B cell (primary cell): ENCODE results near the gene GHSR. TPM values are rescaled to one million over a fixed set of nuclear protein-coding genes. Genes with fewer than 3 reads are reported as not detected.

ENCODE experiments used
- ATAC-seq: fragments of 200-7000 bp; cut with Tn5 transposase; one replicate; pipeline ENCODE4 v1.10.0; 2021; ENCODE audit warnings: low read depth, mild to moderate bottlenecking, moderate number of reproducible peaks, moderate library complexity
- CTCF ChIA-PET: fragments of 350-600 bp; sonication (Branson Sonifier 250); formaldehyde crosslinking; loops from one replicate; lab custom pipeline; 2021; ENCODE audit warnings: antibody characterized with exemption, inconsistent platforms; lab: Charles Lee
- POLR2A ChIA-PET: fragments of 350-600 bp; sonication (Branson Sonifier 250); formaldehyde crosslinking; loops from one replicate; lab custom pipeline; 2021; ENCODE audit warnings: antibody characterized with exemption; lab: Charles Lee
- DNase-seq: peaks from one replicate; pipeline ENCODE4 v3.0.0; 2013
- H2AFZ ChIP-seq: 2 replicates; pipeline ENCODE4 v1.6.1; 2012; ENCODE audit warnings: mild to moderate bottlenecking, low read depth, low read length; ENCODE audit not compliant: insufficient read depth, poor library complexity, severe bottlenecking
- H3K27ac ChIP-seq, 2 donors: 1 replicate in 1 of 2; 2 replicates in 1 of 2; pipeline ENCODE4 v1.5.1; 2012 to 2013; ENCODE audit warnings: low read length in 2 of 2, mild to moderate bottlenecking in 2 of 2, moderate library complexity in 1 of 2
- H3K27me3 ChIP-seq, 4 experiments: fragments of 200-600 bp in 1 of 4; sonication (generic) in 1 of 4; replicated peaks in 1 of 4; 1 replicate in 2 of 4; 2 replicates in 2 of 4; pipeline versions ENCODE4 v1.6.1 to v1.7.0; 2013 to 2016; ENCODE audit warnings: low read length in 3 of 4, mild to moderate bottlenecking in 2 of 4, mixed read lengths in 1 of 4, moderate library complexity in 1 of 4; ENCODE audit not compliant: insufficient read depth in 4 of 4, control insufficient read depth in 3 of 4; ENCODE audit errors: control extremely low read depth in 1 of 4
- H3K36me3 ChIP-seq, 2 experiments: replicated peaks in 1 of 2; 1 replicate in 1 of 2; 2 replicates in 1 of 2; pipeline versions ENCODE4 v1.6.1 to v1.7.1; 2013; ENCODE audit warnings: low read length in 1 of 2; ENCODE audit not compliant: insufficient read depth in 2 of 2, control insufficient read depth in 1 of 2; ENCODE audit errors: control extremely low read depth in 1 of 2, extremely low read depth in 1 of 2
- H3K4me1 ChIP-seq, 2 donors: fragments of 200-600 bp in 1 of 2; sonication (generic) in 1 of 2; 1 replicate in 1 of 2; 2 replicates in 1 of 2; pipeline versions ENCODE4 v1.5.1 to v1.6.1; 2013 to 2017; ENCODE audit warnings: low read length in 2 of 2; ENCODE audit not compliant: control insufficient read depth in 2 of 2, insufficient read depth in 2 of 2
- H3K4me2 ChIP-seq: replicated peaks from 2 replicates; pipeline ENCODE3; 2012; ENCODE audit warnings: mild to moderate bottlenecking, low read depth, low read length; ENCODE audit not compliant: poor library complexity, severe bottlenecking
- H3K4me3 ChIP-seq, 5 experiments: fragments of 200-600 bp in 1 of 5; sonication (generic) in 1 of 5; 1 replicate in 3 of 5; 2 replicates in 2 of 5; pipeline versions ENCODE4 v1.5.1 to v1.7.0; 2011 to 2016; ENCODE audit warnings: low read length in 4 of 5, mild to moderate bottlenecking in 4 of 5, low read depth in 2 of 5, control low read depth in 1 of 5, moderate library complexity in 1 of 5; ENCODE audit not compliant: insufficient read depth in 1 of 5; ENCODE audit errors: control extremely low read depth in 1 of 5, extremely low read depth in 1 of 5
- H3K79me2 ChIP-seq: fragments of 200-600 bp; sonication (generic); one replicate; pipeline ENCODE4 v1.6.0; 2016; ENCODE audit warnings: low read length; ENCODE audit not compliant: control insufficient read depth, insufficient read depth
- H3K9ac ChIP-seq: fragments of 200-600 bp; sonication (generic); 2 replicates; pipeline ENCODE4 v1.6.1; 2017; ENCODE audit warnings: mild to moderate bottlenecking, low read length, moderate library complexity
- H3K9me3 ChIP-seq, 3 donors: one replicate each; pipeline versions ENCODE4 v1.6.1 to v1.7.1; 2013; ENCODE audit warnings: low read length in 2 of 3; ENCODE audit not compliant: control insufficient read depth in 2 of 3, insufficient read depth in 1 of 3; ENCODE audit errors: control extremely low read depth in 1 of 3
- H4K20me1 ChIP-seq: 2 replicates; pipeline ENCODE4 v1.6.0; 2012; ENCODE audit warnings: mild to moderate bottlenecking, low read length; ENCODE audit not compliant: insufficient read depth, control insufficient read depth, poor library complexity, severe bottlenecking
- H3K27ac Mint-ChIP-seq: one replicate; pipeline ENCODE4 v1.8.0; 2021; ENCODE audit warnings: mixed read lengths
- H3K27me3 Mint-ChIP-seq: one replicate; pipeline ENCODE4 v1.8.0; 2021; ENCODE audit warnings: mixed read lengths
- H3K4me1 Mint-ChIP-seq: one replicate; pipeline ENCODE4 v1.8.0; 2021; ENCODE audit warnings: mixed read lengths
- H3K4me3 Mint-ChIP-seq: one replicate; pipeline ENCODE4 v1.8.0; 2021; ENCODE audit warnings: mixed read lengths
- H3K9me3 Mint-ChIP-seq: one replicate; pipeline ENCODE4 v1.8.0; 2022; ENCODE audit warnings: mixed read lengths; ENCODE audit not compliant: insufficient read depth
- CTCF ChIP-seq: fragments of 200-600 bp; IDR thresholded peaks from one replicate; pipeline ENCODE4 v1.8.0; 2022; ENCODE audit warnings: antibody characterized with exemption, mild to moderate bottlenecking
- EZH2 ChIP-seq: IDR thresholded peaks from 2 replicates; pipeline ENCODE4 v1.6.1; 2012; ENCODE audit warnings: borderline replicate concordance, low read depth, mild to moderate bottlenecking, moderate library complexity, low read length; ENCODE audit not compliant: insufficient read depth, poor library complexity, severe bottlenecking
- WGBS: methylation state at CpG from one replicate; pipeline ENCODE4 v1.1.5; 2013; ENCODE audit warnings: missing lambda C conversion rate; ENCODE audit not compliant: insufficient coverage; 5-methylcytosine and 5-hydroxymethylcytosine counted together
- intact Hi-C: fragments of 100-400 bp; cut with micrococcal nuclease; formaldehyde crosslinking; loops from one replicate; pipeline ENCODE4 v1.10.0; 2022
- polyA plus RNA-seq: library from polyadenylated mRNA; depleted of rRNA; stranded (reverse); fragments of >200 nt; gene quantifications from 2 replicates; pipeline ENCODE4 v1.2.3, GENCODE V29; 2012
- total RNA-seq, 2 donors: library from RNA; stranded (reverse); fragments of 120-200 nt in 1 of 2; gene quantifications; 1 replicate in 1 of 2; 2 replicates in 1 of 2; pipeline versions ENCODE4 v1.2.3 to v1.2.4, GENCODE V29; 2013 to 2022

Gene GHSR
- total and polyA plus RNA-seq, 2 donors (not counting 1 experiment from before 2014, with no cell fraction given): not detected

GRCh38 chr3:172437713-172438112, 10.5 kb downstream of the GHSR start:
- Mint-ChIP-seq H3K4me3 (no peak overlapping the region), H3K9me3 (peaks cover 1% of the 10 kb centered on the region), H3K27ac (no peak overlapping the region), H3K27me3 (peaks cover 21% of the 10 kb centered on the region), H3K4me1 (no peaks in the 10 kb centered on the region)
- Histone ChIP-seq H3K4me1 (no peaks in the 10 kb centered on the region), H2AFZ (no peak overlapping the region), H3K4me2 (no peak overlapping the region), H3K27ac (no peak overlapping the region), H3K79me2 (no peaks in the 10 kb centered on the region), H3K4me3 (no peak overlapping the region), H4K20me1 (no peaks in the 10 kb centered on the region), H3K36me3 (no peaks in the 10 kb centered on the region), H3K27me3 (peaks cover 0 to 4% (median 0%) of the 10 kb centered on the region in 4 experiments), H3K9ac (no peak overlapping the region), H3K9me3 (peaks cover 0 to 8% (median 1%) of the 10 kb centered on the region in 3 donors)
- ChIA-PET CTCF (interaction anchor here (0.6 kb wide), 1 partner anchor 170 kb away, joined by 5 read pairs; no protein-coding TSS in a partner anchor), POLR2A (no interaction called here)
- DNase-seq: no peak
- no peak for TF ChIP-seq EZH2
- TF ChIP-seq CTCF: no peak
- intact Hi-C loops: no loop called here
- ATAC-seq: no peak

- no peak overlapping the region for H3K27ac ChIP-seq
- POLR2A ChIA-PET: no interaction called here
- TF ChIP-seq CTCF (no peak), EZH2 (no peak)
- H3K9ac ChIP-seq: no peak overlapping the region
- H4K20me1 ChIP-seq: no peaks in the 10 kb centered on the region
- H3K4me3 Mint-ChIP-seq: no peak overlapping the region
- H3K27me3 Mint-ChIP-seq: peaks cover 22% of the 10 kb centered on the region
- no peaks in the 10 kb centered on the region for H3K4me1 Mint-ChIP-seq
- no peak overlapping the region for H3K27ac Mint-ChIP-seq
- CTCF ChIA-PET: no interaction called here
- H2AFZ ChIP-seq: no peak overlapping the region
- 64% methylated on average over 3 of the region's 5 CpGs for WGBS
- H3K4me3 ChIP-seq: no peak overlapping the region
- H3K4me1 ChIP-seq: no peaks in the 10 kb centered on the region
- H3K9me3 ChIP-seq: no peaks in the 10 kb centered on the region
- no peaks in the 10 kb centered on the region for H3K9me3 Mint-ChIP-seq
- no peaks in the 10 kb centered on the region for H3K27me3 ChIP-seq
- H3K36me3 ChIP-seq: no peaks in the 10 kb centered on the region
- ATAC-seq (no peak), DNase-seq (no peak)
- intact Hi-C loops: no loop called here
- H3K79me2 ChIP-seq: no peaks in the 10 kb centered on the region
- no peak overlapping the region for H3K4me2 ChIP-seq
Observed at GRCh38 chr3:172415323-172415722, 32.9 kb downstream of the GHSR start.
